Measurements from ENCODE around the gene ZFYVE28.
A peak's percentile ranks its signal among the peaks of the same experiment; 100 is the strongest.

ZFYVE28 gene

GRCh38 chr4:2341911-2342652 lies 76.4 kb downstream of the ZFYVE28 start:
- no peak for DNase-seq (ENCODE audit: low spot score)
- no peak overlapping the region for H3K27ac ChIP-seq
- no peak overlapping the region for H3K4me3 ChIP-seq
- TF ChIP-seq, protein P1, sequence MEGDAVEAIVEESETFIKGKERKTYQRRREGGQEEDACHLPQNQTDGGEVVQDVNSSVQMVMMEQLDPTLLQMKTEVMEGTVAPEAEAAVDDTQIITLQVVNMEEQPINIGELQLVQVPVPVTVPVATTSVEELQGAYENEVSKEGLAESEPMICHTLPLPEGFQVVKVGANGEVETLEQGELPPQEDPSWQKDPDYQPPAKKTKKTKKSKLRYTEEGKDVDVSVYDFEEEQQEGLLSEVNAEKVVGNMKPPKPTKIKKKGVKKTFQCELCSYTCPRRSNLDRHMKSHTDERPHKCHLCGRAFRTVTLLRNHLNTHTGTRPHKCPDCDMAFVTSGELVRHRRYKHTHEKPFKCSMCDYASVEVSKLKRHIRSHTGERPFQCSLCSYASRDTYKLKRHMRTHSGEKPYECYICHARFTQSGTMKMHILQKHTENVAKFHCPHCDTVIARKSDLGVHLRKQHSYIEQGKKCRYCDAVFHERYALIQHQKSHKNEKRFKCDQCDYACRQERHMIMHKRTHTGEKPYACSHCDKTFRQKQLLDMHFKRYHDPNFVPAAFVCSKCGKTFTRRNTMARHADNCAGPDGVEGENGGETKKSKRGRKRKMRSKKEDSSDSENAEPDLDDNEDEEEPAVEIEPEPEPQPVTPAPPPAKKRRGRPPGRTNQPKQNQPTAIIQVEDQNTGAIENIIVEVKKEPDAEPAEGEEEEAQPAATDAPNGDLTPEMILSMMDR (IDR thresholded peaks at IDR 0.05) = no peak

DNA sequence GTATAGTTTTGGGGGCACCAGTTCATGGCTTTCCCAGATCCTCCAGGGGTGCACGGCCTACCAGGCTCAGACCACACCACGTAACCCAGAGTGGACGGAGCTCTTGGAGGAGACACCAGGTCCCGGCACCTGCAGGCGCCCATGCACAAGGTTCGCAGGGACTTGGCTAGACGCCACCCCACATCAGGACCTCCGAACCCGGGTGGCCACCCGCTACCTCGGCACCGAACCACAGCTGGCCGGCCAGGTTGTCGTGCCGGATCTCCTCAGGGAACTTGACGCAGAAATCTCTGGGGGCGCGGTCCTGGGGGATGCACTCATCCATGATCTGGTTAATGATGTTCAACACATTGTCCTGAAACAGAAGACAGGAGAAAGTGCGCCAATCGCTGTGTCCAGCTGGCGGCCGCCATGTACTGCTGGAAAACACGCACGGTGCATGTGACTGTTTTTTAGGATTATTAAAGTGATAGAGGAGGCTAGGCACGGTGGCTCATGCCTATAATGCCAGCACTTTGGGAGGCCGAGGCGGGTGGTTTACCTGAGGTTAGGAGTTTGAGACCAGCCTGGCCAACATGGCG lies 77.1 kb downstream of the ZFYVE28 start:
- Histone ChIP-seq H3K27ac (no peak overlapping the region), H3K4me3 (no peak overlapping the region)
- TF ChIP-seq, protein P1 (IDR thresholded peaks at IDR 0.05) = no peak
- no peak for DNase-seq (ENCODE audit: low spot score)

- Histone ChIP-seq H3K4me3 (no peak overlapping the region), H3K27ac (no peak overlapping the region)
- TF ChIP-seq, protein P1 (IDR thresholded peaks at IDR 0.05) = no peak
- no peak for DNase-seq (ENCODE audit: low spot score)
Measured at GRCh38 chr4:2340272-2341061, 78.0 kb downstream of the ZFYVE28 start.

DNA sequence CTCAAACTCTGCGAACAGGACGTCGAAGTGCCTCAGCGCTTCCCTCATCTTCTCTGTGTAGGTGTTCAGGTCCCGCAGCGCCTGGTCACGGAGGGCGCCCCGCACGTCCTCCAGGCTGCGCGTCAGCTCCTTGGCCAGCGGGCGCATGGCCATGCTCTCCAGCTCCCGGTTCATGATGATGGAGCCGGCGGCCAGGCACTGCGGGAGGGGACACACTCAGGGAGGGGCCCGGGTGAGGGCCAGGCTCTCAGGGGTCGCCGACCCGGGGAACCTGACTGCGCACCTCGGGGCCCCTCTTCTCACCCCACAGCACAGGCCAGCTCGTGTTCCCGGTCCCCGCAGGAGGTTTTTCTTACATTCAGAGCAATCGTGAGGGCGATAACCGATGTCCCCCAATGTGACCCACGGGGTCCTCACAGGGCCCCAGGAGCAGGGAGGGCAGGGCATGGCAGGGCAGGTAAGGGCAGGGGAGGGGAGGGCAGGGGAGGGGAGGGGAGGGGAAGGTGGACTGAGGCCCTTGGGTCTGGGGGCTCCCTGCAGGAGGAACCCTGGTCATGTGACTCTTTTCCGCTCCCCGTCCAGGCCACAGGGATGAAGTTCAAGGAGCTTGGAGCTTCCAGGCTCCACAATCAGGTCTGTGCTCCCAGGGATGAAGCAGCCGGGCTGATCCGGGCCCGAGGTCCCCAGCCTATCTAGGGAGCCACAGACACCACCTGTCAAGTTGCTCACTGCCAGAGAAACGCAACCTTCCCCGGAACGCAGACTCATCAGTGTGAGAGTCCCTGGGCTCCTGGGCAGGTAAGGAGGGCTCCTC lies 78.8 kb downstream of the ZFYVE28 start:
- DNase-seq (ENCODE audit: low spot score) = no peak
- TF ChIP-seq, protein P1 (IDR thresholded peaks at IDR 0.05) = no peak
- no peak overlapping the region for H3K4me3 ChIP-seq
- H3K27ac ChIP-seq = no peak overlapping the region

DNA sequence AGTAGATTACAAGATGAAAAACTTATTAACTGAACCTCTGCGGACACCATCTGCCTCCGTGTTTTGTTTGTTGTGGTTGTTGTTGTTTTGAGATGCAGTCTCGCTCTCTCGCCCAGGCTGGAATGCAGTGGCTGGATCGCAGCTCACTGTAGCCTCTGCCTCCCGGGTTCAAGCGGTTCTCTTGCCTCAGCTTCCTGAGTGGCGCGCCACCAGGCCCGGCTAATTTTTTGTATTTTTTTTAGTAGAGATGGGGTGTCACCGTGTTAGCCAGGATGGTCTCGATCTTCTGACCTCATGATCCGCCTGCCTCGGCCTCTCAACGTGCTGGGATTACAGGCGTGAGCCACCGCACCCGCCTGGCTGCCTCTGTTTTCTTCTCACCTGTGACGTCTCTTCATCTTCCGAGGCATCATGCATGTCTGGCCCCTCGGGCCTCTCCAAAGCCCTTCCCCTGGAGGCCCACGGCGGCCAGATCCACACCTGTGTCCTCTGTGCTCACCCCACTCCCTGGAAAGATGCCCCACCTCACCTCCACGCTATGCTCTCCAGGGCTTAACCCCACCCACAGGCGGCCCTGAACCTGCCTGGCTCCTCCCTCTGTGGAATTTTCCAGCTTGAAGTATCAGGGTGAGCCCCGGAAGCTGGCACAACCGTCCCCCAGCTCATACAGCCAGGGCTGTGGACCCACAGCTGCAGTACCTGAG lies 79.5 kb downstream of the ZFYVE28 start:
- no peak for DNase-seq (ENCODE audit: low spot score)
- Histone ChIP-seq H3K4me3 (no peak overlapping the region), H3K27ac (no peak overlapping the region)
- TF ChIP-seq, protein P1 (IDR thresholded peaks at IDR 0.05) = no peak

- Histone ChIP-seq H3K27ac (no peak overlapping the region), H3K4me3 (no peak overlapping the region)
- DNase-seq (ENCODE audit: low spot score) = peak; percentile 64
- TF ChIP-seq, protein P1 (IDR thresholded peaks at IDR 0.05) = no peak
Measured at GRCh38 chr4:2337896-2338295, 80.5 kb downstream of the ZFYVE28 start.

Data from coronary artery (tissue), 2 donors.